GM12873 (cell line): ENCODE data around the gene OR10A2.

ENCODE experiments used
- CTCF ChIP-seq: IDR thresholded peaks from 2 replicates; pipeline ENCODE4 v1.5.1; 2012; ENCODE audit warnings: low read depth, mild to moderate bottlenecking, moderate library complexity, low read length, control low read depth; ENCODE audit not compliant: insufficient read depth; ENCODE audit errors: missing control alignments

The OR10A2 gene

GRCh38 chr11:6833356-6833755, 29.5 kb upstream of the OR10A2 start:
- TF ChIP-seq CTCF: no peak

GRCh38 chr11:6834021-6834420, 28.8 kb upstream of the OR10A2 start:
- no peak for TF ChIP-seq CTCF

GRCh38 chr11:6841694-6842093, 21.2 kb upstream of the OR10A2 start:
- no peak for TF ChIP-seq CTCF

- TF ChIP-seq CTCF: no peak
These were observed 19.2 kb upstream of the OR10A2 start for GRCh38 chr11:6843670-6844069.

GRCh38 chr11:6844356-6844755, 18.5 kb upstream of the OR10A2 start:
- no peak for TF ChIP-seq CTCF

GRCh38 chr11:6845383-6845782, 17.5 kb upstream of the OR10A2 start, which contains the start of gene OR10A5:
TSS of gene OR10A5 (plus strand) at chr11:6845683. CDS start at chr11:6845683, 0 bp downstream.
- TF ChIP-seq CTCF: no peak

GRCh38 chr11:6850526-6850925, 12.3 kb upstream of the OR10A2 start:
- no peak for TF ChIP-seq CTCF
